HG03432 (cell line): Measurements from ENCODE around the gene SLC7A4.
"Not testable (repeated sequence)": the region's sequence is repeated elsewhere in the genome, so short reads cannot be mapped to it uniquely, and the experiment has no call there.

Experiments used
- ATAC-seq: cut with Tn5 transposase; IDR thresholded peaks from one replicate; pipeline ENCODE4 v1.9.1; 2021; ENCODE audit warnings: mild to moderate bottlenecking, moderate library complexity; ENCODE audit not compliant: unreplicated experiment

The SLC7A4 gene

DNA sequence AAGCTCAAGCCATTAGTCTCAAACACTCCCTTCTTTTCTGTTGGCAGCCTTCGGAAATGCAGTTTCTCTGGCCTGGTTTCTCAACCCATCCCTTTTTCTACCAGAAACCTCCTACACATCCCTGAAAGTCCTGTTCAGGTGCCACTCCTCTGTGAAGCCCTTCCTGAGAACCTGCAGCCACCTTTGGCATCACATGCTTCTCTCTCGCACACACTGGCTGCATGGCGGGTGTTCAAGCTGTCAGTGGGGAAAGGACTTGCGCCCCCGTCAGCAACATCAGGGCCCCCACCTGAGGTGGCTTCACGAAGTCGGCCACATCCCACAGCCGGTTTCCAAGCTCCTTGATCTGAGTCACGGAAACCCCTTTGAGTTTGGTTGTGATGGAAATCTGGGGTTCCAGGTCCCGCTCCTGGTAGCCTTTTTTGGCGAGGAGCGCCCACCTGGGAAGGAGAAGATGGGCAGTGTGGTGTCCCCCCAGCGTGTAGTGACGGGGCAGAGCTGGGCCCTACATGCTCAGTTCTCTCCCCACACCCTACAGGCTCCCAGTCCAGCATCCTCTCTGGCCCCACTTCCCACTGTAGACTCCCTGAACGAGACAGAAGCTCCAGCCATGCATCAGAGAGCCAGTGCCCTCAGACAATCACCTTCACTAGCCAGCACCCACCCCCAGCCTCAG, 11.6 kb upstream of the SLC7A4 start:
- no peak for ATAC-seq

GRCh38 chr22:21042978-21043859, 10.9 kb upstream of the SLC7A4 start:
- ATAC-seq, result no peak

DNA sequence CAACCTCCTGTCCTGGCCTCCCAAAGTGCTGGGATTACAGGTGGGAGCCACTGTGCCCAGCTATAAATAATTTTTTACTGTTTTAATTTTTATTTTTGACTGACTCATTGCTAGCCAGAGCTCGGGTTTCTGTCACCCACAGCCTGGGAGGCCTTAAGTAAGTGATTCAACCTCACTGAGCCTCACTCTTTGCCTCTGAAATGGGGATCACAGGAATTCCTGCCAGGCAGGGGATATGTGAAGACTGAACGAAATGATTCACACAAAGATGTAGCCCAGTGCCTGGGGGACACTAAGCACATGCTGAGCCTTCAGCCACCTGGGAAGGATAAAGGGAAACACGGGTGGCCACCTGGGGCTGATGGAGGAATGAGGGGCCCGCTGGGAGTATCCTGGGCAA, 9.6 kb upstream of the SLC7A4 start:
- ATAC-seq, result no peak

DNA sequence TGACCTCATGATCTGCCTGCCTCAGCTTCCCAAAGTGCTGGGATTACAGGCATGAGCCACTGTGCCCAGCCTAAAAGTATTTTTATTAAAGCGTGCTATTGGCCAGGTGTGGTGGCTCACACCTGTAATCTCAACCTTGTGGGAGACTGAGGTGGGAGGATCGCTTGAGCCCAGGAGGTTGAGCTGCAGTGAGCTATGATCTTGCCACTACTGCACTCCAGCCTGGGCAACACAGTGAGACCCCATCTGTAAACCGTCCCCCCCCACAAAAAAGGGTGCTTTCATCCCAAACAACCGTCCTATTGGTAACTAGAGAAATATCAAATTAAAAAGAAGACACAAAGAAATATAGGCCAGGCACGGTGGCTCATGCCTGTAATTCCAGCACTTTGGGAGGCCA, 6.8 kb upstream of the SLC7A4 start:
- ATAC-seq, result not testable (repeated sequence)

GRCh38 chr22:21038405-21038804, 6.0 kb upstream of the SLC7A4 start:
- ATAC-seq, result no peak

- no peak for ATAC-seq
Measured at GRCh38 chr22:21034989-21035388, 2.6 kb upstream of the SLC7A4 start.

GRCh38 chr22:21033895-21034294, 1.5 kb upstream of the SLC7A4 start:
- no peak for ATAC-seq

DNA sequence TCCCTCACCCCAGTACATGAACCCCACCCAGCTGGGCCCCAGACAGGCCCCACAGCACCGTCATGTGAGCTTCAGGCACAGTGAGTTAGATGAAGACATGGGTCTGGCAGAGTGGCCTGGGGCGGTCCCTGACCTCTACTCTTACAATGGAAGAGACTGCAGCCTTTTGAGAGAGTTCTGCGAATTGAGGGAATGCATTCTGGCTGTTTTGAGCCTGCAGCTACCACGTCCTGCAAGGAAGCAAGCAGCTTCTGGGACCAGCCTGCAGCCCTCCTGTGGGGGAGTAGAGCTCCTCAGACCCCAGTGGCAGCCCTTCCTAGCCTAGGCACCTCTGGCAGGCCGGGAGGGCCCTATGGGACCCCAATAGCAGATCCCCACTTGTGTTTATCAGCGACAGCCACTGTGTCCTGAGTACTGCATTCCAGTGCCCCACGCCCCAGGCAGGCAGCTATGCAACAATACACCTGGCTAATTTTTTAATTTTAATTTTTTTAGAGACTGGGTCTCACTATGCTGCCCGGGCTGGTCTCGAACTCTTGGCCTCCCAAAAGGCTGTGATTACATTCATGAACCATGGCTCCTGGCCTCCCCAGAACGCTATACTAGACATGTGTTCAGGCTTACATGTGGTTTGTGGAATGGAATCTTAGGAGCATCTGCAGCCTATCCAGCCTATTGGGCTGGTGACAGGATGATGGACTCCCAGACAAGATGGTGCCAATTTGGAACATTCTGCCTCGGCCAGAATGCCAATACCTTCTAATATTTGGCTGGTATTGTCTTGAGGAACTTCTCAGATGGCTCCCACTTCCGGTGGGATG, 717 bp upstream of the SLC7A4 start:
- ATAC-seq, result no peak

- no peak for ATAC-seq
Measured at GRCh38 chr22:21031545-21032036, 770 bp downstream of the SLC7A4 start.

- ATAC-seq, result no peak
Measured at GRCh38 chr22:21030621-21031544, 1.5 kb downstream of the SLC7A4 start.

- ATAC-seq, result no peak
Measured at GRCh38 chr22:21030032-21030431, 2.3 kb downstream of the SLC7A4 start.

GRCh38 chr22:21029486-21030025, 2.8 kb downstream of the SLC7A4 start:
- no peak for ATAC-seq

DNA sequence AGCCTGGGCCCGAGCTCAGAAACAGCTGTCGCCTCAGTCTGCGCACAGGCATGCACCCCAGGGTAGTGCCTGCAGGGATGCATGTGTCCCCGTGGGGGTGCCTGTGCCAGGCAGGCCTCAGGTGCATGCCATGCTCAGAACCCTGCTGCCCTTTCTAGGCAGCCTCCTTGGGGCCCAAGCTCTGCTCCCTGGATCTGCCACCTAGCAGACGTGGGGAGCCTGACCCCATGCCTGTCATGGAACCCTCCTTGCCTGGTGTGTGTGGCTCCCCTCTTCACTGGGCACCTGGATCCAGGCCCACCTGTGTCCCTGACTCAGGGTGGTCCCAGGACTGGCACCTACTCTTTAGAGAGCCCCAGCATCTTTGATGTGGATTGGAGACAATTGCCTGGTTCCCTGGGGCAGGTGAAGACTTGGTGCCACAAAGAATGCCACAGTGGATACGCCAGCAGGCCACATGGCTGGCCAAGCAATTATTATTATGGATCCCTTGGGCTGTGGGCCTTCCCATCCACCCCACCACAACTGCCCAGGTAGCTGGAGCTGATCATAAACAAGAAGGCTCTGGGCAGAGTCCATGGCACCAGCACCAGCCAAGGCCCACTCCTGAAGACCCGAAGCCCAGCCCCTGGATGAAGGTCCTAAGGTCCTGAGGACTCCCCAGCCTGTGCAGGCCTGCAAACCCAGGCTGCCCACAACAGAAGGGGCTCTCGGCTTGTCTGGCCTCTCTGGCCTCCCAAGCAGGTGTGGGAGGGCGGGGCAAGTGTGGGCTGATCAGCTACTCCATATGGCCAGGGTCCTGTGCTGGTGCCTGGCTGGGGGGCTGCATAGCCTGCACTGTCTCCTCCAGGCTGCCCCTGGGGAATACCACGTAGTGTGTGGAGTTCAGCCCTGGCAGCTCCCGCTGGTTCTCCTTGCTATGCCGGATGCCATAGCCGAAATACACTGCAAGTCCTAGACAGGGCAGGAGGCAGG, 3.8 kb downstream of the SLC7A4 start:
- ATAC-seq, result no peak

DNA sequence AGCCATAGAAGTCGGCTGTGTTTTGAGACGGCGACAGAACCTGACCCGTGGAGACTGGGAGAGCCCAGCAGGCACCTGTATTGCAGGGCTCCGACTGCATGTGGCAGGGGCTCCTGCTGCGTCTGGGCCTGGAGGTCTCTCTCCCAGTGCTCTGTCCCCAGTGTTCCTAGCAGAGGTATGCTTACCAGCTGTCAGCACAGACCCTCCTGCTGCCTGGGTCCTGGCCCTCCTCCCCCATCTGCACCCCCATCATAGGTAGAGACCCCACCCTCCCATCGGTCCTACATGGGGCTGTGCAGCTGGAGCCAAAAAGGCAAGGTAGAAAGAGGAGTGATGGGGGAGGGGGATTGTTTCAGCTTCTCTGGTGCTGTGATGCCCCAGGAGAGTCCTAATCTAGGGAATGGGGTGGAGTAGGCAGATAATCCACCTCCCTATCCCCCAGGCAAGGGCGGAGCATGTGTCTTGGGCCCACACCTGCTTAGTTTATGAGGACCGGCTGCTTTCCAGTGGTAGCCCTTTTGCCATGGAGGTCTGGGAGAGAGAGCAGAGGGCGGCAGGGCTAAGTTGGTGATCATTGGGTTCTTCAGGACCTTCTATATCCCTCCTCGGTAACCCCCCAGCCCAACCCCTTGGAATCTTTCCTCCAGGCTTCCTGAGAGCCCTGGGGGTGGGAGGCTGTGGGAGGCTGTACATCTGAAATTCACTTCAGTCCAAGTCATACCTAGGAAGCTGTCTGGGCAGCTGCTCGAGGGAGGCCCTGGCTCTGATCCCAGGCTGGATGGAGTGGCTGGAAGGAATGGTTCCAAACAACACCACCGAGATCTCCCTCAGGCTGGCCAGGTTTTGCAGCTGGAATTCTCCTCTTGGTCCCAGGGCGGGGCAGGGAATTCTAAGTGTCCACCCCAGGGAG, 5.3 kb downstream of the SLC7A4 start:
- no peak for ATAC-seq

DNA sequence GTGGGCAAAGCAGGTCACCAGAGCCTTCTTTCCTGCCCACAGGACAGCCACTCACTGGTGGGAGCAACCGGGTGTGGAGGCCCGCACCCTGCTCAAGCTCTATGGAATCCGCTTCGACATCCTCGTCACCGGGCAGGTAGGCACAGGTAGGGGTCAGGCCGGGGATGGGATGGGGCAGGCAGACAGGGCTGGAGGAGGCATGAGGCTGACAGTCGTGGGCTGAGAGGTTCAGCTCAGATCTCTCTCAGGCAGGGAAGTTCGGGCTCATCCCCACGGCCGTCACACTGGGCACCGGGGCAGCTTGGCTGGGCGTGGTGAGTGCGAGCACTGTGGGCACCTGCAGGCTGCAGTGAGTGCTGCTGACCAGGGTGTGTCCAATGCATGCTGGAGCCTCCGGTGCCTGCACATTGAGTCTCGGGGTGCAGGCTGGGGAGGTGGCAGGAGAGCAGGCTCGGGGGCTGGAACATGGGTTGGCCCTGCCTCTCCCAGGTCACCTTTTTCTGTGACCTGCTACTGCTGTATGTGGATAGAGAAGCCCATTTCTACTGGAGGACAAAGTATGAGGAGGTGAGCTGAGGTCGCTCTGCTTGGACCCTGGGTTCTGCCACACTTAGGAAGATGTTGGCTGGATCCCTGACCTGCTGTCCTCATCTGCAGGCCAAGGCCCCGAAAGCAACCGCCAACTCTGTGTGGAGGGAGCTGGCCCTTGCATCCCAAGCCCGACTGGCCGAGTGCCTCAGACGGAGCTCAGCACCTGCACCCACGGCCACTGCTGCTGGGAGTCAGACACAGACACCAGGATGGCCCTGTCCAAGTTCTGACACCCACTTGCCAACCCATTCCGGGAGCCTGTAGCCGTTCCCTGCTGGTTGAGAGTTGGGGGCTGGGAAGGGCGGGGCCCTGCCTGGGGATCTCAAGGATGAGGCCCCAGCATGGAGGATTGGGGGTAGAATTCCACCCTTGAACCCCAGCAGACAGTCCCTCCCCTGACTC, 6.3 kb downstream of the SLC7A4 start:
- ATAC-seq, result no peak

- no peak for ATAC-seq
Measured at GRCh38 chr22:21025266-21025665, 7.1 kb downstream of the SLC7A4 start.
